HG03571 (cell line): Measurements from ENCODE around the gene GTF2E1.
"Not testable (repeated sequence)": the region's sequence is repeated elsewhere in the genome, so short reads cannot be mapped to it uniquely, and the experiment has no call there.

Source experiments
- ATAC-seq: cut with Tn5 transposase; IDR thresholded peaks from one replicate; pipeline ENCODE4 v1.9.1; 2021; ENCODE audit not compliant: unreplicated experiment

The GTF2E1 gene

GRCh38 chr3:120742198-120742848 lies at the start of gene GTF2E1, which contains the start of gene RABL3:
TSS of gene GTF2E1 (plus strand) at chr3:120742744. CDS start at chr3:120750553, 7,809 bp downstream.
TSS of gene RABL3 (minus strand) at chr3:120742516. CDS start at chr3:120742507, 9 bp downstream.
- peak; percentile 98 for ATAC-seq

GRCh38 chr3:120693439-120694171 lies 48.9 kb upstream of the GTF2E1 start:
- no peak for ATAC-seq

DNA sequence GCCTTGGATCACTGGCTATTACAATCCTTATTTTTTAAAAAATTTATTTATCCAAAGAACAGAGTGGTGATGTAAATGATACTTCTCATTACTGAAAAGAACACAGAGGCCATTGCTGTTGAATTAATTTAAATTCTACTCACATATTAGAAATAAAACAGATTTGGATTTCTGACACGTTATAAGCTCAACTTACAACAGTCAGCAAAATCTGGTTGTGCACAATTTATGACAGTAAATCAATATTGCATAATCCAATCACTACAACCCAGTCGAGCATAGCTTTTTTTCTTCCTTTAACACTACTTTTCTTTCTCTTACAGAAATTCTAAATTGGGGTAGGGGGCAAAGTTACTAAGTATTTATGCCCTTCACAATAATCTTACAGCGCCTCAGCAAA lies 43.2 kb upstream of the GTF2E1 start:
- no peak for ATAC-seq

GRCh38 chr3:120705884-120706582 lies 36.5 kb upstream of the GTF2E1 start:
- ATAC-seq, result no peak

GRCh38 chr3:120706950-120707349 lies 35.6 kb upstream of the GTF2E1 start:
- no peak for ATAC-seq

- no peak for ATAC-seq
Observed at GRCh38 chr3:120708408-120708807, 34.1 kb upstream of the GTF2E1 start.

- ATAC-seq, result no peak
Observed at GRCh38 chr3:120710369-120710768, 32.2 kb upstream of the GTF2E1 start.

GRCh38 chr3:120713262-120713661 lies 29.3 kb upstream of the GTF2E1 start:
- ATAC-seq, result no peak

- not testable (repeated sequence) for ATAC-seq
Observed at GRCh38 chr3:120719167-120719834, 23.2 kb upstream of the GTF2E1 start.

DNA sequence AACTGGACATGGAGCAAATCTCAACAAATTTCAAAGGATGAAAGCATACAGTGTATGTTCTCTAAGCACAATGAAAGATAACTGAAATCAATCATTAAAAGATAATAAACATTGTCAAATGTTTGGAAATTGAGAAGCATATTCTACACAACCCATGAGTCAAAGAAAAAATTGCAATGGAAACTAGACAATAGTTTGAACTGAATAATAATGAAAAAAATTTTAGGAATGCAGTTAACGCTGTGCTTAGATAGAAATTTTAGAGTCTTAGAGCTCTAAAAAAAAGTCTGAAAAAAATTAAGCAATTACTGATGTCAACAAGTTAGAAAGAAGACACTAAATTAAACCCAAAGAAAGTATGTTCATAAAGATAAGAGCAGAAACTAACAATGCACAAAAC lies 15.8 kb upstream of the GTF2E1 start:
- ATAC-seq, result no peak

DNA sequence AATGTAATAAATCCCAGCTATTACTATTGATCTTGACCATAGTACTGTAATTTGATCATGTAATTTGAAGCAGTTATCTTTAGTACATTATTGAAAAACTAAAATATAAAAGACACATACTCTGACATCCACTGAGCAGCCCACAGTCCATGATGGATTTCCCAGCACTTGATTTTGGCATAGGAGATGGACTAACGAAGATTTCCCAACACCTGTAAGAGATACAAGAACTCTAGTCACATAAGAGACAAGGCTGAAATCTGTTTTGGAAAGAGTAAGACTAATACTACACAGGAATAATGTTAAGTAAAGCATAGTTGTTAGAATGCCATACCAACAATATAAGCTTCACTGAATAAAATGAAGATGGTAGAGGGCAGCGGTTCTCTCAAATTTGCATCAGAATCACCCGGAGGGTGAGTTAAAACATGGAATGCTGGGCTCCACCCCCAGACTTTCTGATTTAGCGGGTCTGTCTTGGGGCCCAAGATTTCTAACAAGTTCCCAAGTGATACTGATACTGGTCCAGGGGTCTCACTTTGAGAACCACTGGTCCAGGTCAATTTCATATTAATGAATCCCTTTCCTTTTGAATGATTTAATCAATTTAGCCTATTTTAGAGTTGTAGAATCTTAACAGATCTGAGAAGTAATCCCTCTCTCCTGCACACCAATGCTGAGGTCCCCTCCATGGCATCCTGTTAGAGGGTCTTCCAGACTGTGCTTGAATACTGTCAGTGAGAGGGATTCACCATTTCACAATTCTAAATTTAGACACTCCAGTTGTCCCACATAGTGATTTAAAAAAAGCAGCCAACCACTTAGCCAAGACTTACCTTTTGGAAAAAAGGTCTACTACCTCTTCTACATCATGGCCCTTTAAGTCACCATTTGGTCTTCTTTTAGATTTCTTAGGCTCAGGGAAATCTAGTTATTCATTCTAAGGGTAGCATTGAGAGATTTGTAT lies 11.7 kb upstream of the GTF2E1 start:
- no peak for ATAC-seq

- ATAC-seq, result not testable (repeated sequence)
Observed at GRCh38 chr3:120738006-120738405, 4.5 kb upstream of the GTF2E1 start.

DNA sequence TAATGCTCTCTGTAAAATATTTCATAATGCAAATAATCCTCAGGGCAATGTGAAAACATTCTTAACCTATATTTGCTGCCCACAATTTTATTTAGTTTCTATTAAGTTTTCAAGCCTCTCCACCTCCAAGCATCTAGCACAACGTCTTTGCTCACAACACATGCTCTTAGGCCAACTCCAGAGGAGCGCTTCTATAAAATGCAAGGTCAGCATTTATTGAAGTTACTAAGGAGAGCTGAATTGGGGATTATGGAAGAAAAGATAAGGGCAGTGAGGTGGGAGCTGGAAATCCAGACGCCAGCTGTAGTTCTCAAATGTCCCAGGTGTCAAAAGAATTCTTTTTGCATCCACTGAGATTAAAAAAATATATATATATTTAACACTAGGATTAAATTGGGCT lies 1.2 kb upstream of the GTF2E1 start:
- no peak for ATAC-seq

GRCh38 chr3:120741837-120742197 lies 727 bp upstream of the GTF2E1 start:
- peak; percentile 12 for ATAC-seq

GRCh38 chr3:120742849-120743365 lies 363 bp downstream of the GTF2E1 start:
- peak; percentile 18 for ATAC-seq

DNA sequence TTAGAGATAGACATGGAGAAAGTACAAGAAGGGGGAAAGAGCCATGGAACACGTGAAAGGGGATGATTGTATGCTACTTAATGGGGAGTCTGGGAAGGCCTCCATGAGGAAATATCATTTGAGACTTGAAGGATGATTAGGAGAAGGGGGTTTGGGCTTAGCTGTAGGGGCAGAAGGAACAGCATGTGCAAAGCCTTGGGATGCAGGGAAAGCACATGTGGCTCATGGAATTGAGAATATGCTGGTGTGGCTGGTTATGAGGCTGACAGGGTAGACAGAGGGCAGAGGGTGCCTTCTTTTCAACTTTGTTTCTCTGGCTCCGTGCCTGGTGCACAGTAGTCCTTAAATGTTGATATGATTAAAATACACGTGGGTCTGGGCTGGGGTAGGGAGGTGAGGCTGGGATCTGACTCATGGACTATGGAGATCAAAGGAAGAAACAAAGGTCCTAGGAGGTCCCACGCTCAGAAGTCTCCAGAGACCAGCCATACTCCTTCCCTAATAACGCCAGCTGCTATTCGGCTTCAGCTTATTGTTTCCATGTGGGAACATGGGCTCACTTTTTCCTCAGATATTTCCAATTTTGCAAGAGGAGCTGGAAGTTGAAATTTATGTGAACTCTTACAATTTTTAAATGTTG lies 1.1 kb downstream of the GTF2E1 start:
- no peak for ATAC-seq

GRCh38 chr3:120745466-120745865 lies 2.9 kb downstream of the GTF2E1 start:
- no peak for ATAC-seq

GRCh38 chr3:120749843-120750242 lies 7.3 kb downstream of the GTF2E1 start:
- peak; percentile 61 for ATAC-seq

- no peak for ATAC-seq
Observed at GRCh38 chr3:120752230-120752629, 9.7 kb downstream of the GTF2E1 start.
